Neural progenitor cell (in vitro differentiated cells): ENCODE results near the gene PIGT. TPM values are rescaled to one million over a fixed set of nuclear protein-coding genes. Genes with fewer than 3 reads are reported as not detected.

Source experiments
- DNase-seq: peaks from one replicate; pipeline ENCODE4 v3.0.0-alpha.2; 2016; ENCODE audit warnings: low spot score
- H2AFZ ChIP-seq: fragments of 200-600 bp; sonication (generic); replicated peaks from 2 replicates; pipeline ENCODE4 v1.6.1; 2016; ENCODE audit warnings: antibody characterized with exemption
- H3F3A ChIP-seq: fragments of 200-600 bp; sonication (generic); 2 replicates; pipeline ENCODE4 v1.6.1; 2016; ENCODE audit warnings: antibody characterized with exemption, low read depth
- H3K27ac ChIP-seq: fragments of 200-600 bp; sonication (generic); 2 replicates; pipeline ENCODE4 v1.5.1; 2016; ENCODE audit warnings: mild to moderate bottlenecking
- H3K27me3 ChIP-seq: fragments of 200-600 bp; sonication (generic); 2 replicates; pipeline ENCODE4 v1.6.1; 2016; ENCODE audit warnings: mild to moderate bottlenecking, moderate library complexity
- H3K36me3 ChIP-seq: fragments of 200-600 bp; sonication (generic); 2 replicates; pipeline ENCODE4 v1.5.1; 2016
- H3K4me1 ChIP-seq: fragments of 200-600 bp; sonication (generic); 2 replicates; pipeline ENCODE4 v1.6.1; 2016; ENCODE audit warnings: mixed run types
- H3K4me2 ChIP-seq: fragments of 200-600 bp; sonication (generic); 2 replicates; pipeline ENCODE4 v1.6.1; 2016
- H3K4me3 ChIP-seq: fragments of 200-600 bp; sonication (generic); 2 replicates; pipeline ENCODE4 v1.5.1; 2016
- H3K79me2 ChIP-seq: fragments of 200-600 bp; sonication (generic); 2 replicates; pipeline ENCODE4 v1.6.1; 2016; ENCODE audit warnings: low read depth
- H3K9ac ChIP-seq: fragments of 200-600 bp; sonication (generic); 2 replicates; pipeline ENCODE4 v1.6.1; 2016
- H3K9me3 ChIP-seq: fragments of 200-600 bp; sonication (generic); 2 replicates; pipeline ENCODE4 v1.5.1; 2016; ENCODE audit warnings: low read depth
- H4K20me1 ChIP-seq: fragments of 200-600 bp; sonication (generic); 2 replicates; pipeline ENCODE4 v1.6.1; 2016; ENCODE audit warnings: low read depth
- H3K27ac Mint-ChIP-seq: 3 replicates; pipeline ENCODE4 v1.8.0; 2021; ENCODE audit warnings: mixed read lengths
- H3K27me3 Mint-ChIP-seq: 2 replicates; pipeline ENCODE4 v1.8.0; 2022; ENCODE audit warnings: low read depth, mild to moderate bottlenecking, inconsistent platforms, moderate library complexity, mixed read lengths; ENCODE audit not compliant: insufficient read depth
- H3K36me3 Mint-ChIP-seq: 3 replicates; pipeline ENCODE4 v1.8.0; 2021; ENCODE audit warnings: mixed read lengths
- H3K4me1 Mint-ChIP-seq: 3 replicates; pipeline ENCODE4 v1.8.0; 2021; ENCODE audit warnings: mixed read lengths
- H3K4me3 Mint-ChIP-seq: 3 replicates; pipeline ENCODE4 v1.8.0; 2021; ENCODE audit warnings: mild to moderate bottlenecking, moderate library complexity, mixed read lengths
- H3K9me3 Mint-ChIP-seq: 3 replicates; pipeline ENCODE4 v1.8.0; 2020; ENCODE audit warnings: mixed read lengths
- EZH2 ChIP-seq: fragments of 200-600 bp; sonication (generic); IDR thresholded peaks from 2 replicates; pipeline ENCODE4 v1.6.1; 2017; ENCODE audit warnings: antibody characterized with exemption, mild to moderate bottlenecking, moderate library complexity
- EZH2phosphoT487 ChIP-seq: fragments of 200-600 bp; sonication (generic); IDR thresholded peaks from 2 replicates; pipeline ENCODE4 v1.6.1; 2017; ENCODE audit warnings: antibody characterized with exemption
- total RNA-seq: library from RNA; depleted of rRNA; stranded (reverse); fragments of >200 nt; gene quantifications from 2 replicates; pipeline ENCODE4 v1.2.3, GENCODE V29; 2015; ENCODE audit warnings: low replicate concordance
- TF ChIP-seq, protein P1 (sequence below): fragments of 200-600 bp; sonication (generic); IDR thresholded peaks from 2 replicates; pipeline ENCODE4 v1.5.1; 2017; ENCODE audit warnings: antibody characterized with exemption, mild to moderate bottlenecking

Gene PIGT
- total RNA-seq, 1 donor from 2014 or later: 24.5 TPM

DNA sequence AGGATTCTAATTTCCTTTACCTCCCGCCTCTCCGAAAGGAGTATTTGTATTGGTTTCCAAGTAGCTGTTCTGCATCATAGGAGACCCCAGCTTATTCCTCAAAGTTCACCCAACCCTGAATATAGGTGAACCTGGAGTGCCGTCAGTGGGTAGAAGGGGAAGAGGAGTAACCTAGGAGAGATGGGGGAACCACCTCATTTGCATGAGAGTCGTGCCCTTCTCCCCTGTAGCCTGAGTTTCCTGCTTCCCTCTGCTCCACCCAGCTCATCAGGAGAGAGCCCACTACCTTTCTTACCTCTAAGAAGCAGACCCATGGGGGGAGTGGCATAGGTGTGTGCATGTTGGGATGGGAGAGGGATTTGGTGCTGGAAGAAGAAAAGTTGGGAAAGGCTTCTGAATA, 36.3 kb downstream of the PIGT start:
- Mint-ChIP-seq H3K36me3 (no peaks in the 10 kb centered on the region), H3K4me3 (no peak overlapping the region), H3K27ac (no peak overlapping the region), H3K27me3 (peaks cover 7% of the 10 kb centered on the region), H3K4me1 (no peaks in the 10 kb centered on the region), H3K9me3 (no peaks in the 10 kb centered on the region)
- Histone ChIP-seq H2AFZ (no peak overlapping the region), H3K79me2 (no peaks in the 10 kb centered on the region), H3F3A (no peaks in the 10 kb centered on the region), H4K20me1 (no peaks in the 10 kb centered on the region), H3K36me3 (no peaks in the 10 kb centered on the region), H3K4me2 (no peak overlapping the region), H3K9ac (no peak overlapping the region), H3K9me3 (no peaks in the 10 kb centered on the region), H3K4me1 (no peaks in the 10 kb centered on the region), H3K4me3 (no peak overlapping the region), H3K27me3 (no peaks in the 10 kb centered on the region), H3K27ac (no peak overlapping the region)
- DNase-seq: no peak
- TF ChIP-seq EZH2phosphoT487 (no peak), EZH2 (no peak)
- TF ChIP-seq, protein P1, sequence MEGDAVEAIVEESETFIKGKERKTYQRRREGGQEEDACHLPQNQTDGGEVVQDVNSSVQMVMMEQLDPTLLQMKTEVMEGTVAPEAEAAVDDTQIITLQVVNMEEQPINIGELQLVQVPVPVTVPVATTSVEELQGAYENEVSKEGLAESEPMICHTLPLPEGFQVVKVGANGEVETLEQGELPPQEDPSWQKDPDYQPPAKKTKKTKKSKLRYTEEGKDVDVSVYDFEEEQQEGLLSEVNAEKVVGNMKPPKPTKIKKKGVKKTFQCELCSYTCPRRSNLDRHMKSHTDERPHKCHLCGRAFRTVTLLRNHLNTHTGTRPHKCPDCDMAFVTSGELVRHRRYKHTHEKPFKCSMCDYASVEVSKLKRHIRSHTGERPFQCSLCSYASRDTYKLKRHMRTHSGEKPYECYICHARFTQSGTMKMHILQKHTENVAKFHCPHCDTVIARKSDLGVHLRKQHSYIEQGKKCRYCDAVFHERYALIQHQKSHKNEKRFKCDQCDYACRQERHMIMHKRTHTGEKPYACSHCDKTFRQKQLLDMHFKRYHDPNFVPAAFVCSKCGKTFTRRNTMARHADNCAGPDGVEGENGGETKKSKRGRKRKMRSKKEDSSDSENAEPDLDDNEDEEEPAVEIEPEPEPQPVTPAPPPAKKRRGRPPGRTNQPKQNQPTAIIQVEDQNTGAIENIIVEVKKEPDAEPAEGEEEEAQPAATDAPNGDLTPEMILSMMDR: no peak

DNA sequence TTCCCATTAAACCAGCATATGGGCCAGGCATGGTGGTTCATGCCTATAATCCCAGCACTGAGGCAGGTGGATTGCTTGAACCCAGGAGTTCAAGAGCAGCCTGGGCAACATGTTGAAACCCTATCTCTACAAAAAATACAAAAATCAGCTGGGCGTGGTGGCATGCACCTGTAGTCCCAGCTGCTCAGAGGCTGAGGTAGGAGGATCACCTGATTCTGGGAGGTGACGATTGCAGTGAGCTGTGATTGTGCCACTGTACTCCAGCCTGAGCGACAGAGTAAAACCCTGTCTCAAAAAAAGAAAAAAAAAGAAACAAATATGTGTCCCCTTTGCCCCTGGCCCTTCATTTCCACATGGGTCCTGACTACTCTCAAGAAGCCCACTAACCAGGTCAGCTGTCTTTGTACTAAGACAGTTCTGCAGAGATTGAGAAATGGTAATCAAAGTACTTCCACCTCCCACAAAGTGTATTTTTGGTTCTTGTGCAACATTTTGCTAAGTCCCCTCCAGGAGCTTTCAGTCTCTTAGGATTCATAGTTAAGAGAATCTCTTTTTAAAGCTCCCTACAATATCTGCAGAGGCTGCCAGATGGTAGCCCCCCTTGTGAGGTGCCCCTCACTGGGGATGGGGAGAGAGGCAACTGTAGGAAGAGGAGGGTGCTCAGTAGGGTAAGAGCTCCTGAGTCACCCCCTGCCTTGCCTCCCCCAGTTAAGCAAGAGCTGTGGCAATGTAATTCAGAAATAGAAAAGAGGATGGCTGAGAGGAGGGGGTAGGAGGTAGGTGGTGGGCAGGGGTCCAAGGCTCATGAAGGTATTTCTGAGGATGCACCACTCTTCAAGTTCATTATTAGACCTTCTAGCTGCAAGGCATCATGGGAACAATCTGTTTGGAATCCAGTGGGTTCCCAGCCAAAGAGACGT, 37.1 kb downstream of the PIGT start:
- H3K36me3 ChIP-seq: no peaks in the 10 kb centered on the region
- no peaks in the 10 kb centered on the region for H3K9me3 ChIP-seq
- no peak overlapping the region for H3K27ac ChIP-seq
- no peaks in the 10 kb centered on the region for H3K27me3 ChIP-seq
- H4K20me1 ChIP-seq: no peaks in the 10 kb centered on the region
- H3K79me2 ChIP-seq: no peaks in the 10 kb centered on the region
- no peak overlapping the region for H3K4me2 ChIP-seq
- H3K4me1 ChIP-seq: no peaks in the 10 kb centered on the region
- no peak overlapping the region for H2AFZ ChIP-seq
- H3F3A ChIP-seq: no peaks in the 10 kb centered on the region
- Mint-ChIP-seq H3K9me3 (no peaks in the 10 kb centered on the region), H3K27ac (no peak overlapping the region), H3K4me3 (no peak overlapping the region), H3K27me3 (peaks cover 7% of the 10 kb centered on the region), H3K4me1 (no peaks in the 10 kb centered on the region), H3K36me3 (no peaks in the 10 kb centered on the region)
- H3K4me3 ChIP-seq: no peak overlapping the region
- TF ChIP-seq, protein P1: no peak
- TF ChIP-seq EZH2phosphoT487 (no peak), EZH2 (no peak)
- DNase-seq: no peak
- no peak overlapping the region for H3K9ac ChIP-seq

DNA sequence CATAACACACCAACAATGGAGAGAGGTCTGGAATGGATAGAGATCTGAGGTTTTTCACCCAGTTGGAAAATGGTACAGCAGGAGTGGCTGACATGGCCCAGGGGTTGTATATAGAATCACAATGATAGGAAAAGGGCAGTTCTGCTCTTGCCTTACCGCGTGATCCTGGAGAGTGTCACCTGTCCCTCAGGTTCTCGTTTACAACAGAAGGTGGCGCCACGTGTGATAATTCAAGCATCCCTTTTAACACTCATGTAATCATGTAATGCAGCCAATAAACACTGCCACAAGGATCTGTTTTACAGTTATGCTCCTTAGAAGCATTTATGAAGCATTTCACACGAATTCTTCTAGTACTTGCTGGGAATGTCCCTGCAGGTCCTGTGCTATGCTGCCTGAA, 40.7 kb downstream of the PIGT start:
- Histone ChIP-seq H2AFZ (no peak overlapping the region), H3K4me2 (no peak overlapping the region), H3K36me3 (no peaks in the 10 kb centered on the region), H3K27me3 (no peaks in the 10 kb centered on the region), H3K9me3 (no peaks in the 10 kb centered on the region), H3K79me2 (no peaks in the 10 kb centered on the region), H4K20me1 (no peaks in the 10 kb centered on the region), H3K27ac (no peak overlapping the region), H3K9ac (no peak overlapping the region), H3F3A (no peaks in the 10 kb centered on the region), H3K4me1 (no peaks in the 10 kb centered on the region), H3K4me3 (no peak overlapping the region)
- DNase-seq: peak; percentile 64
- Mint-ChIP-seq H3K27me3 (peaks cover 6% of the 10 kb centered on the region), H3K27ac (no peak overlapping the region), H3K4me3 (no peak overlapping the region), H3K36me3 (no peaks in the 10 kb centered on the region), H3K9me3 (no peaks in the 10 kb centered on the region), H3K4me1 (no peaks in the 10 kb centered on the region)
- TF ChIP-seq, protein P1: peak; percentile 65
- no peak for TF ChIP-seq EZH2
- TF ChIP-seq EZH2phosphoT487: no peak
